Neural cell (in vitro differentiated cells): ENCODE data around the gene OR2F1. TPM values are rescaled to one million over a fixed set of nuclear protein-coding genes. Genes with fewer than 3 reads are reported as not detected.

Experiments used
- H2AFZ ChIP-seq: fragments of 200-600, 300-800 bp; sonication (generic), shearing (Covaris generic); 2 replicates; pipeline ENCODE4 v1.6.0; 2014; ENCODE audit warnings: low read depth, mild to moderate bottlenecking, antibody characterized with exemption, low read length, moderate library complexity
- H3F3A ChIP-seq: fragments of 200-600 bp; shearing (Covaris generic); 2 replicates; pipeline ENCODE4 v1.6.1; 2016; ENCODE audit warnings: mild to moderate bottlenecking, moderate library complexity, mixed read lengths, antibody characterized with exemption, low read length; ENCODE audit not compliant: insufficient read depth, poor library complexity, severe bottlenecking
- H3K27ac ChIP-seq: fragments of 200-600, 300-800 bp; sonication (generic), shearing (Covaris generic); 2 replicates; pipeline ENCODE4 v1.5.1; 2014; ENCODE audit warnings: mild to moderate bottlenecking, low read length, moderate library complexity
- H3K27me3 ChIP-seq: fragments of 300-800, 200-600 bp; sonication (generic), shearing (Covaris generic); 2 replicates; pipeline ENCODE4 v1.6.0; 2014; ENCODE audit warnings: mild to moderate bottlenecking, low read depth, low read length, moderate library complexity; ENCODE audit not compliant: insufficient read depth
- H3K36me3 ChIP-seq: fragments of 300-800, 200-600 bp; sonication (generic), shearing (Covaris generic); 2 replicates; pipeline ENCODE4 v1.5.1; 2014; ENCODE audit warnings: mild to moderate bottlenecking, antibody characterized with exemption, low read length, moderate library complexity; ENCODE audit not compliant: insufficient read depth
- H3K4me2 ChIP-seq: fragments of 300-800, 200-600 bp; sonication (generic), shearing (Covaris generic); 2 replicates; pipeline ENCODE4 v1.6.0; 2014; ENCODE audit warnings: mild to moderate bottlenecking, low read length
- H3K4me3 ChIP-seq: fragments of 300-800, 200-600 bp; sonication (generic), shearing (Covaris generic); 2 replicates; pipeline ENCODE4 v1.5.1; 2014; ENCODE audit warnings: mild to moderate bottlenecking, low read length, moderate library complexity
- H3K79me2 ChIP-seq: fragments of 200-600 bp; shearing (Covaris generic); replicated peaks from 2 replicates; pipeline ENCODE4 v1.6.0; 2014; ENCODE audit warnings: mild to moderate bottlenecking, low read length, moderate library complexity; ENCODE audit not compliant: insufficient read depth
- H3K9ac ChIP-seq: fragments of 300-800, 200-600 bp; sonication (generic), shearing (Covaris generic); 2 replicates; pipeline ENCODE4 v1.6.1; 2016; ENCODE audit warnings: mild to moderate bottlenecking, low read length, mixed read lengths
- H3K9me2 ChIP-seq: fragments of 200-600 bp; shearing (Covaris generic); 2 replicates; pipeline ENCODE4 v1.6.1; 2016; ENCODE audit warnings: mild to moderate bottlenecking, low read length, mixed read lengths; ENCODE audit not compliant: insufficient read depth
- H3K9me3 ChIP-seq: fragments of 200-600, 300-800 bp; sonication (generic), shearing (Covaris generic); 2 replicates; pipeline ENCODE4 v1.6.1; 2016; ENCODE audit warnings: mild to moderate bottlenecking, mixed run types, low read length, moderate library complexity, mixed read lengths
- H4K20me1 ChIP-seq: fragments of 200-600 bp; shearing (Covaris generic); 2 replicates; pipeline ENCODE4 v1.6.1; 2016; ENCODE audit warnings: mild to moderate bottlenecking, mixed run types; ENCODE audit not compliant: insufficient read depth
- EP300 ChIP-seq: fragments of 450-650 bp; conservative IDR thresholded peaks from 2 replicates; pipeline ENCODE4 v1.6.1; 2014; ENCODE audit warnings: antibody characterized with exemption, mild to moderate bottlenecking, moderate library complexity; ENCODE audit not compliant: poor library complexity, severe bottlenecking
- EZH2 ChIP-seq: fragments of 200-600, 300-800 bp; shearing (Covaris generic), sonication (generic); IDR thresholded peaks from 2 replicates; pipeline ENCODE4 v1.6.1; 2014; ENCODE audit warnings: antibody characterized with exemption, low read length, borderline replicate concordance, mild to moderate bottlenecking; ENCODE audit not compliant: insufficient read depth, poor library complexity, severe bottlenecking
- MXI1 ChIP-seq: fragments of 450-650 bp; conservative IDR thresholded peaks from 2 replicates; pipeline ENCODE4 v1.6.1; 2014; ENCODE audit warnings: antibody characterized with exemption, mild to moderate bottlenecking; ENCODE audit not compliant: poor library complexity, severe bottlenecking
- POLR2AphosphoS5 ChIP-seq: IDR thresholded peaks from 2 replicates; pipeline ENCODE4 v1.6.1; 2012
- RAD21 ChIP-seq: fragments of 450-650 bp; conservative IDR thresholded peaks from 2 replicates; pipeline ENCODE4 v1.6.1; 2014; ENCODE audit warnings: antibody characterized with exemption, mild to moderate bottlenecking, moderate library complexity
- SMC3 ChIP-seq: fragments of 450-650 bp; conservative IDR thresholded peaks from 2 replicates; pipeline ENCODE4 v1.6.1; 2014; ENCODE audit warnings: antibody characterized with exemption, mild to moderate bottlenecking, moderate library complexity; ENCODE audit not compliant: poor library complexity
- TAF1 ChIP-seq: IDR thresholded peaks from 2 replicates; pipeline ENCODE4 v1.6.1; 2012; ENCODE audit warnings: low read depth
- polyA plus RNA-seq: library from polyadenylated mRNA; depleted of rRNA; stranded (reverse); fragments of >200 nt; gene quantifications from 2 replicates; pipeline ENCODE4 v1.2.3, GENCODE V29; 2014
- TF ChIP-seq, protein P1 (sequence below): fragments of 450-650 bp; IDR thresholded peaks from 2 replicates; pipeline ENCODE4 v1.5.1; 2014; ENCODE audit warnings: antibody characterized with exemption, mild to moderate bottlenecking, moderate library complexity; ENCODE audit not compliant: poor library complexity, severe bottlenecking
- TF ChIP-seq, protein P2 (sequence below): IDR thresholded peaks from 2 replicates; pipeline ENCODE4 v1.6.1; 2012; ENCODE audit warnings: borderline replicate concordance

OR2F1 gene
- polyA plus RNA-seq, 1 donor from 2014 or later = not detected

DNA sequence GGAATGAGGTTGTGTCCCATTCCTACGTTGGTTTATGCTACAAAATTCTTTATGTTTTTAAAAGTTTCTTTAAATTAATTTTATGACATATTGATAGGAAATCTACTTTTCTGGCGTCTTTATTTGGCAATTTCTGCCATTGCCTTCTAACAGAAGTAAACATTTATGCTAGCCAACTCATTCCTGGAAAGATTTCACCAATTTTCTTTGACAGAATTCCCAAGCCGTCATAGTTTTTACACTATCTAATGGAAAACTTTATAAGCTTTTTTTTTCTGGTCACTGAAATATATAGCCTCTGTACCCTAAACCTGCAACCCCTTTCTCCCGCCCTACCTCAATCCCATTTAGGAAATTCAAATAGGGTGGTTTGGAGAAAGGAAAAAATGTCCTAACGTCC lies 46.5 kb upstream of the OR2F1 start:
- Histone ChIP-seq H3K9me3 (no peaks in the 10 kb centered on the region), H2AFZ (no peak overlapping the region), H3K79me2 (no peaks in the 10 kb centered on the region), H3K9me2 (no peaks in the 10 kb centered on the region), H3K4me2 (no peak overlapping the region), H3K4me3 (no peak overlapping the region), H3F3A (no peaks in the 10 kb centered on the region), H3K27ac (no peak overlapping the region), H4K20me1 (no peaks in the 10 kb centered on the region), H3K36me3 (no peaks in the 10 kb centered on the region), H3K9ac (no peak overlapping the region), H3K27me3 (peaks cover 15% of the 10 kb centered on the region)
- TF ChIP-seq POLR2AphosphoS5 = no peak
- TF ChIP-seq RAD21 = no peak
- TF ChIP-seq, protein P1, sequence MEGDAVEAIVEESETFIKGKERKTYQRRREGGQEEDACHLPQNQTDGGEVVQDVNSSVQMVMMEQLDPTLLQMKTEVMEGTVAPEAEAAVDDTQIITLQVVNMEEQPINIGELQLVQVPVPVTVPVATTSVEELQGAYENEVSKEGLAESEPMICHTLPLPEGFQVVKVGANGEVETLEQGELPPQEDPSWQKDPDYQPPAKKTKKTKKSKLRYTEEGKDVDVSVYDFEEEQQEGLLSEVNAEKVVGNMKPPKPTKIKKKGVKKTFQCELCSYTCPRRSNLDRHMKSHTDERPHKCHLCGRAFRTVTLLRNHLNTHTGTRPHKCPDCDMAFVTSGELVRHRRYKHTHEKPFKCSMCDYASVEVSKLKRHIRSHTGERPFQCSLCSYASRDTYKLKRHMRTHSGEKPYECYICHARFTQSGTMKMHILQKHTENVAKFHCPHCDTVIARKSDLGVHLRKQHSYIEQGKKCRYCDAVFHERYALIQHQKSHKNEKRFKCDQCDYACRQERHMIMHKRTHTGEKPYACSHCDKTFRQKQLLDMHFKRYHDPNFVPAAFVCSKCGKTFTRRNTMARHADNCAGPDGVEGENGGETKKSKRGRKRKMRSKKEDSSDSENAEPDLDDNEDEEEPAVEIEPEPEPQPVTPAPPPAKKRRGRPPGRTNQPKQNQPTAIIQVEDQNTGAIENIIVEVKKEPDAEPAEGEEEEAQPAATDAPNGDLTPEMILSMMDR = no peak
- no peak for TF ChIP-seq TAF1
- TF ChIP-seq, protein P2, sequence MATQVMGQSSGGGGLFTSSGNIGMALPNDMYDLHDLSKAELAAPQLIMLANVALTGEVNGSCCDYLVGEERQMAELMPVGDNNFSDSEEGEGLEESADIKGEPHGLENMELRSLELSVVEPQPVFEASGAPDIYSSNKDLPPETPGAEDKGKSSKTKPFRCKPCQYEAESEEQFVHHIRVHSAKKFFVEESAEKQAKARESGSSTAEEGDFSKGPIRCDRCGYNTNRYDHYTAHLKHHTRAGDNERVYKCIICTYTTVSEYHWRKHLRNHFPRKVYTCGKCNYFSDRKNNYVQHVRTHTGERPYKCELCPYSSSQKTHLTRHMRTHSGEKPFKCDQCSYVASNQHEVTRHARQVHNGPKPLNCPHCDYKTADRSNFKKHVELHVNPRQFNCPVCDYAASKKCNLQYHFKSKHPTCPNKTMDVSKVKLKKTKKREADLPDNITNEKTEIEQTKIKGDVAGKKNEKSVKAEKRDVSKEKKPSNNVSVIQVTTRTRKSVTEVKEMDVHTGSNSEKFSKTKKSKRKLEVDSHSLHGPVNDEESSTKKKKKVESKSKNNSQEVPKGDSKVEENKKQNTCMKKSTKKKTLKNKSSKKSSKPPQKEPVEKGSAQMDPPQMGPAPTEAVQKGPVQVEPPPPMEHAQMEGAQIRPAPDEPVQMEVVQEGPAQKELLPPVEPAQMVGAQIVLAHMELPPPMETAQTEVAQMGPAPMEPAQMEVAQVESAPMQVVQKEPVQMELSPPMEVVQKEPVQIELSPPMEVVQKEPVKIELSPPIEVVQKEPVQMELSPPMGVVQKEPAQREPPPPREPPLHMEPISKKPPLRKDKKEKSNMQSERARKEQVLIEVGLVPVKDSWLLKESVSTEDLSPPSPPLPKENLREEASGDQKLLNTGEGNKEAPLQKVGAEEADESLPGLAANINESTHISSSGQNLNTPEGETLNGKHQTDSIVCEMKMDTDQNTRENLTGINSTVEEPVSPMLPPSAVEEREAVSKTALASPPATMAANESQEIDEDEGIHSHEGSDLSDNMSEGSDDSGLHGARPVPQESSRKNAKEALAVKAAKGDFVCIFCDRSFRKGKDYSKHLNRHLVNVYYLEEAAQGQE = no peak
- TF ChIP-seq EZH2 = no peak
- TF ChIP-seq MXI1 = no peak
- no peak for TF ChIP-seq SMC3

DNA sequence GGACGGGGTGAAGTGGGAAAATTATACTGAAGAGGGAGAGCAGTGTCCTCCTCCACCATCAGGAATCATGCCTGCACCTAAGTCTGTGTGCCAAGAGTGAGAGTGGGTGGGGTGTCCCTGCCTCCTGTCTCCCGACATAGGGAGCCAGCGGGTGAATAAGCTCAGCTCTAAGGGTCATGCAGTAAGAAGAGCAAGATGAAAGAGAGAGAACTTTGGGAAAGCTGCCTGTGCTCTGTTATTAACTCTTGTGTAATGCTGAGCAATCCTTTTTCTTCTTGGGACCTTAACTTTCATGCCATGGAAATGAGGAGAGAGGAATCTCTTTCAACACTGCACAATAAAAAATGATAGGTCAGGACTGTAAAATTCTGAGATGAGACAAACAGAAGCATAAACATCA lies 44.8 kb upstream of the OR2F1 start:
- Histone ChIP-seq H3K27me3 (peaks cover 15% of the 10 kb centered on the region), H3K79me2 (no peaks in the 10 kb centered on the region), H3K4me2 (no peak overlapping the region), H3K27ac (no peak overlapping the region), H3K9ac (no peak overlapping the region), H2AFZ (no peak overlapping the region), H3K4me3 (no peak overlapping the region), H4K20me1 (no peaks in the 10 kb centered on the region), H3K9me2 (no peaks in the 10 kb centered on the region), H3F3A (no peaks in the 10 kb centered on the region), H3K9me3 (no peaks in the 10 kb centered on the region), H3K36me3 (no peaks in the 10 kb centered on the region)
- TF ChIP-seq TAF1 (no peak), SMC3 (no peak), EP300 (no peak), RAD21 (no peak), MXI1 (no peak), EZH2 (no peak), POLR2AphosphoS5 (no peak)
- TF ChIP-seq, protein P1 = no peak
- TF ChIP-seq, protein P2 = no peak
